ENCODE measurements around the gene OR2V1. TPM values are rescaled to one million over a fixed set of nuclear protein-coding genes. Genes with fewer than 3 reads are reported as not detected.

OR2V1 gene
- total and polyA plus RNA-seq, 2 experiments from 2014 or later = not detected

DNA sequence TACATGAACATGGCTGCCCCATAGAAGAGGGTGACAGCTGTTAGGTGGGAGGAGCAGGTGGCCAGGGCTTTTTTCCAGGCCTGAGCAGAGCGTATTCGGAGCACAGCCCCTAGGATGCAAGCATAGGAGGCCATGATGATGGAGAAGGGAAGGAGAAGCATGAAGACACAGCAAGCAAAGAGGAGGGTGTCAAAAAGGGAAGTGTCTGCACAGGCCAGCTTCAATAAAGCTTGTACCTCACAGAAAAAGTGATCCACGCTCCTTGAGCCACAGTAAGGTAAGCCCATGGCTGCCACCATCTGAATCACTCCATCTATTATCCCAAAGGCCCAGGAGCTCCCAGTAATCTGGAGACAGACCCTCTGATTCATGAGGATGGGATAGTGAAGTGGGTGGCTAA, 6.4 kb downstream of the OR2V1 start:
- 81% methylated on average over 3 of the region's 3 CpGs for WGBS (ENCODE audit: low lambda C conversion rate, missing lambda C conversion rate)
- H3K4me3 ChIP-seq = no peak overlapping the region

DNA sequence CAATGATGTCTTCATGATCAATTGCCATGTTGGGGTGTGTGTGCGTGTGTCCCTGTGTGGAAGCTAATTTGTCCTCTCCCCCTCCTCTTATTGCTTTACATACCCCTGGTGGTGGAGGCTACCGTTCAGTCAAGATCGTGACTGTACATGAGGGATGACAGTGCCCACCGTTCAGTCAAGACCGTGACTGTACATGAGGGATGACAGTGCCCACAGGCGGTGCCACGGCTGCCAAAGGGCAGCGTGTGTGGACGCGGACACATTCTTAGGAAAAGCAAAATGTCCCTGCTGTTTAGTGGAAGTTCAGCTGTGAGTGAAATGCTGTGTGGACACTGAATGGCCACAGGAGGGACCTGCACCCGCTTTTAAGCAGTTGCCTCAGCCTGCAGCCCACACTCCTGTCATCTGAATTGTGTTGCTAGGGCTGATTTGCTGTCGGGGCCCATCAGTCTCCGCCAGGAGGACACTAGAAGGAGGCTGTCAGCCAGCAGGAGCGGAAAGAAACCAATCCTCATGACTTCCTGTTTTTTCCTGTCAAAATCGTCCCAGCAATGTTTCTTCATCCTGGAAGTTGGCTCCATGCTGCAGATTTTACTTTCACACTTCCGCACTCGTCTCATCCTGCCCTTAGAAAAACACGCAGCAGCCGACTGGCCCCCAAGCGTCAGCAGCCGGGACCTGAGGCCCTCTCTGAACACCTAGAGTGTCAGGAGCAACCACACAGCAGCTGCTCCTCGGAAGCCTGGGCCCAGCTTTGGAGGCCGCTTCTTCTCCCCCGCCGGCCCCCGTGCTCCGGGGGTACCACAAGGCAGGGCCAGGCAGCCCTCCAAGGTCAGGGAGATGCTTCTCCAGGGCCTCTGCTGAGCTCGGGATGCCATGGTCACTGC, 9.1 kb downstream of the OR2V1 start:
- Histone ChIP-seq H3K4me2 (no peak overlapping the region), H3K36me3 (replicated peaks; ENCODE audit: insufficient read depth, low read depth) (no peaks in the 10 kb centered on the region), H3K9me3 (ENCODE audit: low read depth) (no peaks in the 10 kb centered on the region), H3K27ac (no peak overlapping the region), H3K27me3 (peaks cover 44% of the 10 kb centered on the region), H3K9me2 (replicated peaks; ENCODE audit: insufficient read depth) (no peaks in the 10 kb centered on the region), H3K79me2 (no peaks in the 10 kb centered on the region), H3K4me1 (ENCODE audit: insufficient read depth) (no peaks in the 10 kb centered on the region), H4K20me1 (ENCODE audit: insufficient read depth, poor library complexity, severe bottlenecking) (no peaks in the 10 kb centered on the region), H3K4me3 (no peak overlapping the region), H2AFZ (no peak overlapping the region)
- WGBS (ENCODE audit: low lambda C conversion rate, missing lambda C conversion rate) = 81% methylated on average over 28 of the region's 28 CpGs
- TF ChIP-seq EZH2 (IDR thresholded peaks at IDR 0.05; ENCODE audit: borderline replicate concordance) (no peak), EZH2phosphoT487 (IDR thresholded peaks at IDR 0.05; ENCODE audit: low read depth, severe bottlenecking, unreplicated experiment) (no peak)
- TF ChIP-seq, protein P1, sequence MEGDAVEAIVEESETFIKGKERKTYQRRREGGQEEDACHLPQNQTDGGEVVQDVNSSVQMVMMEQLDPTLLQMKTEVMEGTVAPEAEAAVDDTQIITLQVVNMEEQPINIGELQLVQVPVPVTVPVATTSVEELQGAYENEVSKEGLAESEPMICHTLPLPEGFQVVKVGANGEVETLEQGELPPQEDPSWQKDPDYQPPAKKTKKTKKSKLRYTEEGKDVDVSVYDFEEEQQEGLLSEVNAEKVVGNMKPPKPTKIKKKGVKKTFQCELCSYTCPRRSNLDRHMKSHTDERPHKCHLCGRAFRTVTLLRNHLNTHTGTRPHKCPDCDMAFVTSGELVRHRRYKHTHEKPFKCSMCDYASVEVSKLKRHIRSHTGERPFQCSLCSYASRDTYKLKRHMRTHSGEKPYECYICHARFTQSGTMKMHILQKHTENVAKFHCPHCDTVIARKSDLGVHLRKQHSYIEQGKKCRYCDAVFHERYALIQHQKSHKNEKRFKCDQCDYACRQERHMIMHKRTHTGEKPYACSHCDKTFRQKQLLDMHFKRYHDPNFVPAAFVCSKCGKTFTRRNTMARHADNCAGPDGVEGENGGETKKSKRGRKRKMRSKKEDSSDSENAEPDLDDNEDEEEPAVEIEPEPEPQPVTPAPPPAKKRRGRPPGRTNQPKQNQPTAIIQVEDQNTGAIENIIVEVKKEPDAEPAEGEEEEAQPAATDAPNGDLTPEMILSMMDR (IDR thresholded peaks at IDR 0.05; ENCODE audit: poor library complexity) = no peak
- no peak for DNase-seq (ENCODE audit: low spot score)

More for the DNA sequence above, 6.4 kb downstream of the OR2V1 start:
- Histone ChIP-seq H3K36me3 (replicated peaks; ENCODE audit: insufficient read depth, low read depth) (no peaks in the 10 kb centered on the region), H3K4me2 (no peak overlapping the region), H4K20me1 (ENCODE audit: insufficient read depth, poor library complexity, severe bottlenecking) (no peaks in the 10 kb centered on the region), H3K4me1 (ENCODE audit: insufficient read depth) (no peaks in the 10 kb centered on the region), H3K27me3 (peaks cover 26% of the 10 kb centered on the region), H3K9me3 (ENCODE audit: low read depth) (no peaks in the 10 kb centered on the region), H2AFZ (no peak overlapping the region), H3K79me2 (no peaks in the 10 kb centered on the region), H3K9me2 (replicated peaks; ENCODE audit: insufficient read depth) (no peaks in the 10 kb centered on the region), H3K27ac (no peak overlapping the region)
- TF ChIP-seq EZH2 (IDR thresholded peaks at IDR 0.05; ENCODE audit: borderline replicate concordance) (no peak), EZH2phosphoT487 (IDR thresholded peaks at IDR 0.05; ENCODE audit: low read depth, severe bottlenecking, unreplicated experiment) (no peak)
- TF ChIP-seq, protein P1 (IDR thresholded peaks at IDR 0.05; ENCODE audit: poor library complexity) = no peak
- no peak for DNase-seq (ENCODE audit: low spot score)

DNA sequence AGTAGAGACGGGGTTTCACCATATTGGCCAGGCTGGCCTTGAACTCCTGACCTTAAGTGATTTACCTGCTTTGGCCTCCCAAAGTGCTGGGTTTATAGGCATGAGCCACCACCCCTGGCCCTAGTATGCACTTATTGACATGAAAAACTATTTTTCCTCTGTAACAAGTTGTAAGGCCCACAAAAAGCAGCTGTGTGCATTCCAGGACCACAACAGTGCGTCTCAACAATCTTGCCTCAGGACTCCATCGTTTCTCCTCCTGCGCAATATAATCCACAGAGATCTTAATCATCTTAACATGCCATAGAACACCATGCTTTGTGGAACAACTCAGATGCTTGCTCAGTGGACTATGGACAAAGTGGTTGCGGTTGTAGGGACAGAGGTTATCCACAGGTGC, 10.2 kb downstream of the OR2V1 start:
- no peaks in the 10 kb centered on the region for H3K4me1 ChIP-seq (ENCODE audit: insufficient read depth)
- no peak overlapping the region for H3K4me3 ChIP-seq
- no peak overlapping the region for H2AFZ ChIP-seq
- no peak overlapping the region for H3K27ac ChIP-seq
- no peaks in the 10 kb centered on the region for H3K9me2 ChIP-seq (replicated peaks; ENCODE audit: insufficient read depth)
- H4K20me1 ChIP-seq (ENCODE audit: insufficient read depth, poor library complexity, severe bottlenecking) = no peaks in the 10 kb centered on the region
- no peaks in the 10 kb centered on the region for H3K79me2 ChIP-seq
- no peak for TF ChIP-seq EZH2phosphoT487 (IDR thresholded peaks at IDR 0.05; ENCODE audit: low read depth, severe bottlenecking, unreplicated experiment)
- no peaks in the 10 kb centered on the region for H3K9me3 ChIP-seq (ENCODE audit: low read depth)
- no peak overlapping the region for H3K4me2 ChIP-seq
- 78% methylated on average over 5 of the region's 5 CpGs for WGBS (ENCODE audit: low lambda C conversion rate, missing lambda C conversion rate)
- H3K36me3 ChIP-seq (replicated peaks; ENCODE audit: insufficient read depth, low read depth) = no peaks in the 10 kb centered on the region
- peaks cover 55% of the 10 kb centered on the region for H3K27me3 ChIP-seq
- DNase-seq (ENCODE audit: low spot score) = no peak

DNA sequence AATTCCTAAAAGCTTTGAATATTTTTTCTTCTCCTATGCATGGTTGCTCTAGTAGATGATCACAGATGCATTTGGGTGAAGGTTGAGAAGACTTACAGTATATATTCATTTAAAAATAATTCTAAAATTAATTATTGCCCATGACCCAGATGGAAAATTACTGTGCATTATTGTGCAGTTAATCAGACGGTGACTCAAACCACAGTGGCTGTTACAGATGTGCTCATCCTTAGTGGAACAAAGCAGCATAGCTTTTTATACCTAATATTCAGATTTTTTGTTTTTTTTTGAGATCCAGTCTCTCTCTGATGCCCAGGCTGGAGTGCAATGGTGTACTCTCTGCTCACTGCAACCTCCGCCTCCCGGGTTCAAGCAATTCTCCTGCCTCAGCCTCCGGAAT, 10.7 kb downstream of the OR2V1 start:
- Histone ChIP-seq H3K27ac (no peak overlapping the region), H3K4me3 (no peak overlapping the region), H3K27me3 (peaks cover 60% of the 10 kb centered on the region), H2AFZ (no peak overlapping the region), H3K4me2 (no peak overlapping the region), H3K4me1 (ENCODE audit: insufficient read depth) (no peaks in the 10 kb centered on the region), H3K9me3 (ENCODE audit: low read depth) (no peaks in the 10 kb centered on the region), H3K36me3 (replicated peaks; ENCODE audit: insufficient read depth, low read depth) (no peaks in the 10 kb centered on the region), H3K79me2 (no peaks in the 10 kb centered on the region), H3K9me2 (replicated peaks; ENCODE audit: insufficient read depth) (no peaks in the 10 kb centered on the region), H4K20me1 (ENCODE audit: insufficient read depth, poor library complexity, severe bottlenecking) (no peaks in the 10 kb centered on the region)
- no peak for TF ChIP-seq EZH2phosphoT487 (IDR thresholded peaks at IDR 0.05; ENCODE audit: low read depth, severe bottlenecking, unreplicated experiment)
- no peak for TF ChIP-seq EZH2 (IDR thresholded peaks at IDR 0.05; ENCODE audit: borderline replicate concordance)
- TF ChIP-seq, protein P1 (IDR thresholded peaks at IDR 0.05; ENCODE audit: poor library complexity) = no peak
- DNase-seq (ENCODE audit: low spot score) = no peak
- WGBS (ENCODE audit: low lambda C conversion rate, missing lambda C conversion rate) = 90% methylated on average over 4 of the region's 4 CpGs

Data from hepatocyte (in vitro differentiated cells).